HFFc6 (cell line): ENCODE results near the gene TNFRSF21. TPM values are rescaled to one million over a fixed set of nuclear protein-coding genes. Genes with fewer than 3 reads are reported as not detected.
A peak's percentile ranks its signal among the peaks of the same experiment; 100 is the strongest.

Experiments used
- DNase-seq: peaks from one replicate; pipeline ENCODE4 v3.0.0-alpha.2; 2018
- H3K27ac Mint-ChIP-seq: 2 replicates; pipeline ENCODE4 v1.8.0; 2020; ENCODE audit warnings: mild to moderate bottlenecking, mixed read lengths
- H3K27me3 Mint-ChIP-seq: 2 replicates; pipeline ENCODE4 v1.8.0; 2021; ENCODE audit warnings: mild to moderate bottlenecking, moderate library complexity, mixed read lengths; ENCODE audit not compliant: insufficient read depth
- H3K36me3 Mint-ChIP-seq: 2 replicates; pipeline ENCODE4 v1.8.0; 2021; ENCODE audit warnings: low read depth, mixed read lengths
- H3K4me1 Mint-ChIP-seq: 2 replicates; pipeline ENCODE4 v1.8.0; 2020; ENCODE audit warnings: low read depth, mixed read lengths
- H3K4me3 Mint-ChIP-seq: 2 replicates; pipeline ENCODE4 v1.8.0; 2020; ENCODE audit warnings: mild to moderate bottlenecking, moderate library complexity, mixed read lengths
- H3K9me3 Mint-ChIP-seq: 2 replicates; pipeline ENCODE4 v1.8.0; 2020; ENCODE audit warnings: mild to moderate bottlenecking, mixed read lengths
- long read RNA-seq: library from polyadenylated mRNA; unstranded; transcript quantifications from one replicate; pipeline ENCODE4 v2.0.0, GENCODE V29; 2019
- total RNA-seq, 6 experiments: library from RNA; stranded (reverse); fragmentation: NEBNext Ultra II Directional; extraction: Animal tissue kit (Norgen Biotek cat#: 25700); gene quantifications; 2 replicates in 1 of 6; 3 replicates in 5 of 6; pipeline ENCODE4 v1.2.3, GENCODE V29; 2021
- TF ChIP-seq, protein P1 (sequence below): fragments of 200-600 bp; sonication (generic); IDR thresholded peaks from 2 replicates; pipeline ENCODE4 v1.5.0; 2021; ENCODE audit warnings: antibody characterized with exemption, mild to moderate bottlenecking

Gene TNFRSF21
- 10 to 100 TPM in 2 of 6 experiments, 1 to 10 TPM in 4; 1.6 to 20.4 (median 2.2) TPM for total RNA-seq
- long read RNA-seq, transcript TNFRSF21-201 (6 exons, 3,595 nt), result major isoform, 16 of 18 reads
- long read RNA-seq, partial matches to known transcripts, result 2 of 18 reads
- long read RNA-seq, other reads (novel, unspliced or antisense), result 0 of 18 reads

- Mint-ChIP-seq H3K4me1 (peaks cover 10% of the 10 kb centered on the region; the same call in 1 of the 2 replicates), H3K4me3 (peak within 1 kb of the TSS; percentile 85), H3K27ac (no peak within 1 kb of the TSS), H3K27me3 (peaks cover 16% of the 10 kb centered on the region), H3K36me3 (no peaks in the 10 kb centered on the region), H3K9me3 (no peaks in the 10 kb centered on the region)
- peak; percentile 86 for DNase-seq
- TF ChIP-seq, protein P1, sequence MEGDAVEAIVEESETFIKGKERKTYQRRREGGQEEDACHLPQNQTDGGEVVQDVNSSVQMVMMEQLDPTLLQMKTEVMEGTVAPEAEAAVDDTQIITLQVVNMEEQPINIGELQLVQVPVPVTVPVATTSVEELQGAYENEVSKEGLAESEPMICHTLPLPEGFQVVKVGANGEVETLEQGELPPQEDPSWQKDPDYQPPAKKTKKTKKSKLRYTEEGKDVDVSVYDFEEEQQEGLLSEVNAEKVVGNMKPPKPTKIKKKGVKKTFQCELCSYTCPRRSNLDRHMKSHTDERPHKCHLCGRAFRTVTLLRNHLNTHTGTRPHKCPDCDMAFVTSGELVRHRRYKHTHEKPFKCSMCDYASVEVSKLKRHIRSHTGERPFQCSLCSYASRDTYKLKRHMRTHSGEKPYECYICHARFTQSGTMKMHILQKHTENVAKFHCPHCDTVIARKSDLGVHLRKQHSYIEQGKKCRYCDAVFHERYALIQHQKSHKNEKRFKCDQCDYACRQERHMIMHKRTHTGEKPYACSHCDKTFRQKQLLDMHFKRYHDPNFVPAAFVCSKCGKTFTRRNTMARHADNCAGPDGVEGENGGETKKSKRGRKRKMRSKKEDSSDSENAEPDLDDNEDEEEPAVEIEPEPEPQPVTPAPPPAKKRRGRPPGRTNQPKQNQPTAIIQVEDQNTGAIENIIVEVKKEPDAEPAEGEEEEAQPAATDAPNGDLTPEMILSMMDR, result peak; percentile 95
These were observed at the start of gene TNFRSF21 for GRCh38 chr6:47309291-47310130. TSS of gene TNFRSF21 (minus strand) at chr6:47309905. CDS start at chr6:47309511, 394 bp downstream.

GRCh38 chr6:47358440-47359225 is 48.9 kb upstream of the TNFRSF21 start:
- no peak overlapping the region for H3K4me3 Mint-ChIP-seq
- H3K27me3 Mint-ChIP-seq, result peaks cover 5% of the 10 kb centered on the region; the same call in 1 of the 2 replicates

DNA sequence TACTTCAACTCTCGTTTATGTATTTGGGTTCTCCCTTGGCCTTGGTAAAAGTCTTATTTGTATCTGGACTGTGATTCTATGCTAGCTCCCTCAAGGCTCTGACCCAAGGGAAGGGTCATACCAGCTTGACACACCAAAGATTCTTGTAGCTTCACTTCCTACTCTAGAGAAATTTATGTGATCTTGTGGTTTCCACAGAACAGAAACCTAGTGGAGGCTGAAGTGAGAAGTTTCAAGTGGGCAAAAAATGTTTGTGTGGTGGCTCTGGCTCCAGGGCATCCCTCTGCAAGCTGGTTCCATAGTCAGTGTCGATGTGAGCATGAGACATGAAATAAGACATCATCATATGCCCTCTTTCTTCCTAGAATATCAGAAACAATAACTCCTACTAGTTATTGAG is 48.1 kb upstream of the TNFRSF21 start:
- H3K27me3 Mint-ChIP-seq, result peaks cover 5% of the 10 kb centered on the region; the same call in 1 of the 2 replicates
- DNase-seq, result no peak
- peaks cover 4% of the 10 kb centered on the region; the same call in 1 of the 2 replicates for H3K9me3 Mint-ChIP-seq
- H3K4me3 Mint-ChIP-seq, result no peak overlapping the region
- no peak overlapping the region for H3K27ac Mint-ChIP-seq
- H3K36me3 Mint-ChIP-seq, result no peaks in the 10 kb centered on the region
- TF ChIP-seq, protein P1, result no peak
- no peaks in the 10 kb centered on the region for H3K4me1 Mint-ChIP-seq

More at GRCh38 chr6:47358440-47359225, 48.9 kb upstream of the TNFRSF21 start:
- DNase-seq, result no peak
- Mint-ChIP-seq H3K9me3 (peaks cover 4% of the 10 kb centered on the region; the same call in 1 of the 2 replicates), H3K36me3 (no peaks in the 10 kb centered on the region), H3K27ac (no peak overlapping the region), H3K4me1 (no peaks in the 10 kb centered on the region)
- TF ChIP-seq, protein P1, result no peak

DNA sequence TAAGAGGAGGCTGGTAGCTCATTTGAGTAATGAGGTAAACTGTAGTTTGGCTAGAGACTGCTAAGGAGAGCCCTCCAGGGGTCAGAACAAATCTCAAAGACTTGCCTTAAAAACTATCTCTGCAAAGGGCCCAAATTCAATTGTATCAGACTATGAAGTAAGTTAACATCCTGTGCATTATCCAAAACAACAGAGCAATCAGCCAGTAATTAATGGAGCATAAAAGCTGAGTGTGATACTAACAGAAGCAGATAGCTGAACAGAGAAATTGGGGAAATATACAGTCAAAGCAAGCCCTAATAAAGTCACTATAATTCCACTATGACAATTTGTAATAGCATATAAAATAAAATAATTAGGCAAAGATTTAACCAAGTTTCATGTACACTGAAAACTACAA is 45.8 kb upstream of the TNFRSF21 start:
- Mint-ChIP-seq H3K27ac (no peak overlapping the region), H3K36me3 (no peaks in the 10 kb centered on the region), H3K4me1 (no peaks in the 10 kb centered on the region), H3K27me3 (peaks cover 5% of the 10 kb centered on the region; the same call in 1 of the 2 replicates), H3K4me3 (no peak overlapping the region), H3K9me3 (peaks cover 4% of the 10 kb centered on the region; the same call in 1 of the 2 replicates)
- TF ChIP-seq, protein P1, result no peak
- no peak for DNase-seq

DNA sequence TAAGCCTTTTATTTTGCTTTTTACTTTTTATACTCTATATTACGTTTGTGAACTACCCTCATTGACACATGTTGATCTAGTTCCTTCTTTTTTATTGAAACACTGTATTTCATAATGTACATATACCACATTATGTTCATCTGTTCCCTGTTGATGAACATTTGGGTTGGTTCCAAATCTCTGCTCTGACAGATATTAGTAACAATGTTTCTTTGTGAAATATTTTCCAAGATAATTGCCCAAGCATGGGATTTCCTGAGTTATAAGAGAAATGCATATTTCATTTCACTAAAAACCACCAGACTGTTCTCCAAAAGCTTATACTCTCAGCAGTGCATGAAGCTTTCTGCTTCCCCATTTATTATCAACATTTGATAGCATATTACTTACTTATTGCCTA is 44.2 kb upstream of the TNFRSF21 start:
- Mint-ChIP-seq H3K4me3 (no peak overlapping the region), H3K36me3 (no peaks in the 10 kb centered on the region), H3K9me3 (no peaks in the 10 kb centered on the region; the same call in 1 of the 2 replicates), H3K27ac (no peak overlapping the region), H3K4me1 (no peaks in the 10 kb centered on the region), H3K27me3 (peaks cover 5% of the 10 kb centered on the region; the same call in 1 of the 2 replicates)
- TF ChIP-seq, protein P1, result no peak
- no peak for DNase-seq
